ENCODE results near the gene POU2F2. TPM values are rescaled to one million over a fixed set of nuclear protein-coding genes. Genes with fewer than 3 reads are reported as not detected.
A peak's percentile ranks its signal among the peaks of the same experiment; 100 is the strongest.

Gene POU2F2
- total RNA-seq, 4 donors from 2014 or later: 0.67 to 3.8 (median 1.0) TPM

GRCh38 chr19:42150364-42150763 lies 18.1 kb upstream of the POU2F2 start:
- DNase-seq (ENCODE audit: low spot score in 2 of 2): no peak
- no peak overlapping the region for H3K4me3 ChIP-seq (ENCODE audit: low read depth, poor library complexity, severe bottlenecking)
- TF ChIP-seq POLR2A (IDR thresholded peaks at IDR 0.05) (no peak), CTCF (IDR thresholded peaks at IDR 0.05) (no peak)
- intact Hi-C loops (cut with DNase I; ENCODE audit: low total_unique reads): no loop called here
- WGBS, 2 donors: 20 to 38% methylated on average over 17 of the region's 17 CpGs

- DNase-seq (ENCODE audit: low spot score in 2 of 2): no peak
- TF ChIP-seq CTCF (IDR thresholded peaks at IDR 0.05) (no peak), POLR2A (IDR thresholded peaks at IDR 0.05) (no peak)
- WGBS, 2 donors: 41 to 50% methylated on average over 5 of the region's 5 CpGs
- H3K4me3 ChIP-seq (ENCODE audit: low read depth, poor library complexity, severe bottlenecking): no peak overlapping the region
- intact Hi-C loops (cut with DNase I; ENCODE audit: low total_unique reads): no loop called here
Observed at GRCh38 chr19:42149447-42150202, 17.4 kb upstream of the POU2F2 start.

GRCh38 chr19:42148266-42148665 lies 16.0 kb upstream of the POU2F2 start:
- WGBS, 2 donors: 72 to 74% methylated on average over 5 of the region's 5 CpGs
- DNase-seq (ENCODE audit: low spot score in 2 of 2): no peak

GRCh38 chr19:42143341-42144234 lies 11.3 kb upstream of the POU2F2 start:
- TF ChIP-seq POLR2A (IDR thresholded peaks at IDR 0.05) (no peak), CTCF (IDR thresholded peaks at IDR 0.05) (no peak)
- DNase-seq (ENCODE audit: low spot score in 2 of 2): no peak
- no peak overlapping the region for H3K4me3 ChIP-seq (ENCODE audit: low read depth, poor library complexity, severe bottlenecking)
- 51 to 55% methylated on average over 14 of the region's 14 CpGs for WGBS, 2 donors
- intact Hi-C loops (cut with DNase I; ENCODE audit: low total_unique reads): no loop called here

More at GRCh38 chr19:42148266-42148665, 16.0 kb upstream of the POU2F2 start:
- TF ChIP-seq CTCF (IDR thresholded peaks at IDR 0.05) (no peak), POLR2A (IDR thresholded peaks at IDR 0.05) (no peak)
- intact Hi-C loops (cut with DNase I; ENCODE audit: low total_unique reads): no loop called here
- H3K4me3 ChIP-seq (ENCODE audit: low read depth, poor library complexity, severe bottlenecking): no peak overlapping the region

GRCh38 chr19:42140125-42140754 lies 8.0 kb upstream of the POU2F2 start:
- intact Hi-C loops (cut with DNase I; ENCODE audit: low total_unique reads): no loop called here
- H3K4me3 ChIP-seq (ENCODE audit: low read depth, poor library complexity, severe bottlenecking): no peak overlapping the region
- TF ChIP-seq CTCF (IDR thresholded peaks at IDR 0.05) (no peak), POLR2A (IDR thresholded peaks at IDR 0.05) (no peak)
- 24 to 37% methylated on average over 7 to 8 of the region's 8 CpGs for WGBS, 2 donors
- peak in 1 of 2 donors; percentile 27 for DNase-seq (ENCODE audit: low spot score in 2 of 2)

Measured in lower leg skin (tissue), 4 donors.